Natural killer cell (primary cell): ENCODE results near the gene PROK1. TPM values are rescaled to one million over a fixed set of nuclear protein-coding genes. Genes with fewer than 3 reads are reported as not detected.

Experiments
- ATAC-seq, 3 donors: fragments of 150-1000 bp in 2 of 3; fragments of 200-7000 bp in 1 of 3; cut with Tn5 transposase; 1 replicate in 1 of 3; 2 replicates in 2 of 3; pipeline ENCODE4 v1.10.0; 2021; ENCODE audit warnings: mild to moderate bottlenecking in 2 of 3, moderate library complexity in 2 of 3
- DNase-seq, 2 donors: peaks; one replicate each; pipeline versions ENCODE4 v3.0.0 to v3.0.0-alpha.2; 2013 to 2021; ENCODE audit warnings: mixed read lengths in 1 of 2
- H3K27ac ChIP-seq: one replicate; pipeline ENCODE4 v1.5.1; 2013; ENCODE audit warnings: mild to moderate bottlenecking, low read length
- H3K27me3 ChIP-seq: one replicate; pipeline ENCODE4 v1.6.1; 2013; ENCODE audit warnings: low read length; ENCODE audit not compliant: control insufficient read depth, insufficient read depth
- H3K36me3 ChIP-seq: one replicate; pipeline ENCODE4 v1.6.1; 2013; ENCODE audit warnings: low read length; ENCODE audit not compliant: control insufficient read depth, insufficient read depth
- H3K4me1 ChIP-seq: one replicate; pipeline ENCODE4 v1.6.1; 2013; ENCODE audit warnings: low read length; ENCODE audit not compliant: control insufficient read depth, insufficient read depth
- H3K4me3 ChIP-seq: one replicate; pipeline ENCODE4 v1.5.1; 2013; ENCODE audit warnings: low read length
- H3K9me3 ChIP-seq: one replicate; pipeline ENCODE4 v1.6.1; 2013; ENCODE audit warnings: low read length; ENCODE audit not compliant: control insufficient read depth, insufficient read depth
- H3K27ac Mint-ChIP-seq, 2 donors: one replicate each; pipeline ENCODE4 v1.8.0; 2022; ENCODE audit warnings: mild to moderate bottlenecking in 2 of 2, mixed read lengths in 2 of 2, moderate library complexity in 1 of 2
- H3K27me3 Mint-ChIP-seq, 2 donors: one replicate each; pipeline ENCODE4 v1.8.0; 2022; ENCODE audit warnings: low read depth in 2 of 2, mixed read lengths in 2 of 2
- H3K36me3 Mint-ChIP-seq: one replicate; pipeline ENCODE4 v1.8.0; 2022; ENCODE audit warnings: mixed read lengths
- H3K4me1 Mint-ChIP-seq, 2 donors: one replicate each; pipeline ENCODE4 v1.8.0; 2022; ENCODE audit warnings: mixed read lengths in 2 of 2
- H3K4me3 Mint-ChIP-seq: one replicate; pipeline ENCODE4 v1.8.0; 2022; ENCODE audit warnings: mild to moderate bottlenecking, moderate library complexity, mixed read lengths
- H3K9me3 Mint-ChIP-seq, 2 donors: one replicate each; pipeline ENCODE4 v1.8.0; 2022; ENCODE audit warnings: mixed read lengths in 2 of 2
- CTCF ChIP-seq: fragments of 200-600 bp; IDR thresholded peaks from one replicate; pipeline ENCODE4 v1.8.0; 2022; ENCODE audit warnings: antibody characterized with exemption
- WGBS: methylation state at CpG from one replicate; pipeline ENCODE4 v1.1.7; 2013; ENCODE audit warnings: missing lambda C conversion rate; ENCODE audit not compliant: insufficient coverage; 5-methylcytosine and 5-hydroxymethylcytosine counted together
- intact Hi-C: fragments of 100-400 bp; cut with micrococcal nuclease; formaldehyde crosslinking; loops from one replicate; pipeline ENCODE4 v1.14.2; 2022
- total RNA-seq, 4 donors: library from RNA; stranded (reverse); fragments of 120-200 nt in 1 of 4; gene quantifications; one replicate each; pipeline versions ENCODE4 v1.2.3 to v1.2.4, GENCODE V29; 2013 to 2022

Gene PROK1
- total RNA-seq, 3 donors from 2014 or later (not counting 1 experiment from before 2014, with no cell fraction given): not detected

- Mint-ChIP-seq H3K9me3 (no peaks in the 10 kb centered on the region), H3K4me1 (no peaks in the 10 kb centered on the region), H3K27ac (no peak overlapping the region), H3K27me3 (peaks cover 5 to 14% of the 10 kb centered on the region in 2 donors), H3K4me3 (no peak overlapping the region), H3K36me3 (no peaks in the 10 kb centered on the region)
- Histone ChIP-seq H3K4me1 (no peaks in the 10 kb centered on the region), H3K36me3 (no peaks in the 10 kb centered on the region), H3K9me3 (no peaks in the 10 kb centered on the region), H3K4me3 (no peak overlapping the region), H3K27me3 (no peaks in the 10 kb centered on the region), H3K27ac (no peak overlapping the region)
- TF ChIP-seq CTCF: no peak
- 70% methylated on average over 12 of the region's 12 CpGs for WGBS
- DNase-seq: no peak
- ATAC-seq: no peak
- intact Hi-C loops: no loop called here
Observed at GRCh38 chr1:110481968-110482623, 31.1 kb downstream of the PROK1 start.

- Mint-ChIP-seq H3K9me3 (no peaks in the 10 kb centered on the region), H3K36me3 (no peaks in the 10 kb centered on the region), H3K4me3 (no peak overlapping the region), H3K4me1 (no peaks in the 10 kb centered on the region), H3K27me3 (peaks cover 5 to 14% of the 10 kb centered on the region in 2 donors), H3K27ac (no peak overlapping the region)
- H3K4me1 ChIP-seq: no peaks in the 10 kb centered on the region
- no peak overlapping the region for H3K4me3 ChIP-seq
- no peak for TF ChIP-seq CTCF
- H3K9me3 ChIP-seq: no peaks in the 10 kb centered on the region
- WGBS: 37% methylated on average over 18 of the region's 18 CpGs
- H3K27ac ChIP-seq: no peak overlapping the region
- no peaks in the 10 kb centered on the region for H3K27me3 ChIP-seq
- ATAC-seq: no peak
- intact Hi-C loops: no loop called here
- no peak for DNase-seq
- H3K36me3 ChIP-seq: no peaks in the 10 kb centered on the region
Observed at GRCh38 chr1:110482662-110483307, 31.8 kb downstream of the PROK1 start.

- no peak overlapping the region for H3K27ac Mint-ChIP-seq
- TF ChIP-seq CTCF: no peak
- DNase-seq: no peak
- H3K27me3 Mint-ChIP-seq: peaks cover 5 to 14% of the 10 kb centered on the region in 2 donors
- no peaks in the 10 kb centered on the region for H3K9me3 Mint-ChIP-seq
- Histone ChIP-seq H3K9me3 (no peaks in the 10 kb centered on the region), H3K4me1 (no peaks in the 10 kb centered on the region), H3K36me3 (no peaks in the 10 kb centered on the region), H3K4me3 (no peak overlapping the region), H3K27me3 (no peaks in the 10 kb centered on the region), H3K27ac (no peak overlapping the region)
- 57% methylated on average over 9 of the region's 9 CpGs for WGBS
- no peak overlapping the region for H3K4me3 Mint-ChIP-seq
- intact Hi-C loops: no loop called here
- ATAC-seq: no peak
- H3K4me1 Mint-ChIP-seq: no peaks in the 10 kb centered on the region
- H3K36me3 Mint-ChIP-seq: no peaks in the 10 kb centered on the region
Observed at GRCh38 chr1:110483308-110483685, 32.3 kb downstream of the PROK1 start.
